Measurements from ENCODE around the gene ZFPM1.

The ZFPM1 gene

DNA sequence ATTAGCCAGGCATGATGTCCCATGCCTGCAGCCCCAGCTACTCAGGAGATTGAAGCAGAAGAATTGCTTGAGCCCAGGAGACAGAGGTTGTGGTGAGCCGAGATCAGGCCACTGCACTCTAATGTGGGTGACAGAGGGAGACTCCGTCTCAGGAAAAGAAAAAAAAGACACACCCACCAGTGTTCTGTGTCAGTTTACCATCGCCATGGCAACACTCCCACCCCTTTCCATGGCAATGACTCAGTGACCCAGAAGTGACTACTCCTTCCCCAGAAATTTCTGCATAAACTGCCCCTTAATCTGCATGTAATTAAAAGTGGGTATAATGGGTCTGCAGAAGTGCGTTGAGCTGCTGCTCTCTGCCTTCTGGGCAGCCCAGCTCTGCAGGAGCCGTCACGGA is 113.1 kb downstream of the ZFPM1 start:
- TF ChIP-seq ZFX (IDR thresholded peaks at IDR 0.05; ENCODE audit: borderline replicate concordance) = no peak
- TF ChIP-seq, protein P1, sequence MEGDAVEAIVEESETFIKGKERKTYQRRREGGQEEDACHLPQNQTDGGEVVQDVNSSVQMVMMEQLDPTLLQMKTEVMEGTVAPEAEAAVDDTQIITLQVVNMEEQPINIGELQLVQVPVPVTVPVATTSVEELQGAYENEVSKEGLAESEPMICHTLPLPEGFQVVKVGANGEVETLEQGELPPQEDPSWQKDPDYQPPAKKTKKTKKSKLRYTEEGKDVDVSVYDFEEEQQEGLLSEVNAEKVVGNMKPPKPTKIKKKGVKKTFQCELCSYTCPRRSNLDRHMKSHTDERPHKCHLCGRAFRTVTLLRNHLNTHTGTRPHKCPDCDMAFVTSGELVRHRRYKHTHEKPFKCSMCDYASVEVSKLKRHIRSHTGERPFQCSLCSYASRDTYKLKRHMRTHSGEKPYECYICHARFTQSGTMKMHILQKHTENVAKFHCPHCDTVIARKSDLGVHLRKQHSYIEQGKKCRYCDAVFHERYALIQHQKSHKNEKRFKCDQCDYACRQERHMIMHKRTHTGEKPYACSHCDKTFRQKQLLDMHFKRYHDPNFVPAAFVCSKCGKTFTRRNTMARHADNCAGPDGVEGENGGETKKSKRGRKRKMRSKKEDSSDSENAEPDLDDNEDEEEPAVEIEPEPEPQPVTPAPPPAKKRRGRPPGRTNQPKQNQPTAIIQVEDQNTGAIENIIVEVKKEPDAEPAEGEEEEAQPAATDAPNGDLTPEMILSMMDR (IDR thresholded peaks at IDR 0.05) = no peak
- no peak overlapping the region for H3K27ac ChIP-seq

DNA sequence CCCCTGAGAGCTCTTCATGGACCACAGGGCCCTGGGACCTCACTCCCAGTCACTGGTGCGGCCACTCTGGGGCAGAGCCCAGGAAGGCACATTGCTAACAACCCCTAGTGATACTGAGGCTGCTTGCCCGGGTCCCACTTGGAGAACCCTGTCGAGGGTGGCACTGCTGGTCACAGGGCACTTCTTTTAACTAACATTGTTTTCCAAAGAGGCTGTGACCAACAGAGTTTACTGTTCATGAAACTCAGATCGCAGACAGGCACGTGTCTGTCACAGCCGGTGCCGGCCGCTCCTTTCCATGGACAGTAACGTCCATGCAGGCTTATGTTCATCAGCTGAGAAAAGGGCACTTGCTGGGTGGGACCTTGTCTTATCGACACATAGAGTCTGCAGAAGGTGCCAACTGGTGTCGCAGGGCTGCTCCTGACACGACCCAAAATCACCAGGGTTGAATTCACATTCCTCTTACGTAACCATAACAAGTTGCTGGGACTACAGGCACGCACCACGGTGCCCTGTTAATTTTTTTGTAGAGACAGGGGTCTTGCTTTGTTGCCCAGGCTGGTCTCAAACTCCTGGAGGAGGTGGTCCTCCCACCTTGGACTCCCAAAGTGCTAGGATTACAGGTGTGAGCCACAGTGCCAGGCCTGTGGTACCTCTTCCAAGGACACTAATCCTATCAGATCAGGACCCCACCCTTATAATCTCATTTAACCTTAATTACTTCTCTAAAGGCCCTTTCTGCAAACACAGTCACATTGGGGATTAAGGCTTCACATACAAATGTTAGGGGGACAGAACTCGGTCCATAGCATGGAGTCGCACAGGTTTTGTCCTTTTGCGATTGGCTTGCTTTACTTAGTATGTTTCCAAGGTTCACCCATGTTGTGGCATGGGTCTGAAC is 115.9 kb downstream of the ZFPM1 start:
- H3K27ac ChIP-seq = peak overlapping the region; percentile 70
- no peak for TF ChIP-seq ZFX (IDR thresholded peaks at IDR 0.05; ENCODE audit: borderline replicate concordance)
- TF ChIP-seq, protein P1 (IDR thresholded peaks at IDR 0.05) = no peak

DNA sequence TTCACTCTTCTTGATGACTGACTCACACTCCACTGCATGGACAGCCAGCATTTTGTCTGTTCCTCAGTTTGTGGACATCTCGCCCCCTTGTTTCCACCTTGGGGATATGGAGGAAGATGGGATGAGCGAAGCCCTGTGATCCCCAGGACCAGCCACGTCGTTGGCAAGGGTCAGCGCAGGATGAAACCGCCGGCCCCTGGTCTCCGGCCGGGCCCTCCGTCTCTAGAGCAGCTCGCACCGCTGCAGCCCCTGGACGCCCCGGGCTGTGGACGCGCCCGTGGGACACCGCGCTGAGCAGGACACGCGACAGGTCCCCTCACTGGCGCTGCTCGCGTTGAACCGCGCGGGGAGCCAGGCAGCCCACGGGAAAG is 116.5 kb downstream of the ZFPM1 start:
- no peak for TF ChIP-seq ZFX (IDR thresholded peaks at IDR 0.05; ENCODE audit: borderline replicate concordance)
- TF ChIP-seq, protein P1 (IDR thresholded peaks at IDR 0.05) = no peak

DNA sequence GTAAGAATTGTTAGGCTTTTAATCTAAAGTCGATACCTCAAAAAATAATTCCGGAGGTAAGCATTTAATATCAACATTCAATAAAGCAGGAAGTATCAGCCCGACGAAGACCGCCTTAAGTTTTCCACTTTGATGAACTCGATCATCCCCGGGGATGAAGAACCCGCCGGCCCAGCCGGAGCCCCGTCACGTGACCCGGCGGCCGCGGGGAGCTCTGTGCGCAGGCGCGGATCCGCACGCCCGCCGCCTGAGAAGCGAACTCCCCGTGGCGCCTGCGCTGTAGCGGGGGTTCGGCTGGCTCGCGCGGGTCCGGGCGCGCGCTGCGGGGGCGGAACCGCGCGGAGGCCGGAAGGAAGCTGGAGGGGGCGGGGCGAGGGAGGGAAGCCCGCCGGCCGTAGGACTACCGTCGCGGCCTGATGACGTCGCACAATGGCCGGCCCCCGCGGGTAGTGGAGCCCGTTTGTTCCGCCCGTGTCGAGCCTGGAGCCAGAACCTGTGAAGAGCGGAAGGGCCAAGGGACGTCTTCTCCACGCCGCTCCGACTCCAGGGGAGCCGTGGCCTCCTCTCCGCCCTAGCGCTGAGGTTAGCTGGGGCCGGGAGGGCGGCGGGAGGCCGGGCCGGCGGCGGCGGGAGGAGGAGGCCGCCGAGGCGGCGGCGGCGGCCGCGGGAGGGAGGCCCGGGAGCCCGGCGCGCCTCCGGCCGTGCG is 117.1 kb downstream of the ZFPM1 start, which contains the start of gene ZC3H18:
TSS of gene ZC3H18 (plus strand) at position 419 of the 706 bp plus-strand sequence. CDS start 6,721 bp downstream, outside the sequence.
- TF ChIP-seq, protein P1 (IDR thresholded peaks at IDR 0.05) = no peak
- no peak for TF ChIP-seq ZFX (IDR thresholded peaks at IDR 0.05; ENCODE audit: borderline replicate concordance)
- H3K27ac ChIP-seq = peak within 1 kb of the TSS; percentile 70

More for the DNA sequence above, 116.5 kb downstream of the ZFPM1 start:
- H3K27ac ChIP-seq = peak overlapping the region; percentile 70

DNA sequence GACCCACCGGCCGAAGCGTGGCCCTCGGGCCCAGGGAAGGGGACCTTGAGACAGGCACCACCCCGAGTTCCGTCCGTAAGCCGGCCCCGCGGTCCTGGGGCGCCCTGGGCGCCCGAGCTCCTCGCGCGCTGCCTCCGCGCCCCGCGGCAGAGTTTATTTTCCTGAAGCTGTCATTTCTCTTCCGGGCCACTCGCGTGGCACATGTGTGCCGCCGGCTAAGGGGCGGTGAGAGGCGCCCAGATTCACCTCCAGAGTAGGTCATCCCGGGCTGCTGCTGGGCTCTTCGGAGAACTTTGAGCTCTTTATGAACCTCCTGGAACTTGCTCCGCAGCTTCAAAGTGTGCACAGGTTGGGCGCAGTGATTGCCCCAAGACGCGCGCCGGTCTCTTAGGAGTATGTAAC is 117.6 kb downstream of the ZFPM1 start:
- no peak for TF ChIP-seq ZFX (IDR thresholded peaks at IDR 0.05; ENCODE audit: borderline replicate concordance)
- TF ChIP-seq, protein P1 (IDR thresholded peaks at IDR 0.05) = no peak
- peak overlapping the region; percentile 70 for H3K27ac ChIP-seq

DNA sequence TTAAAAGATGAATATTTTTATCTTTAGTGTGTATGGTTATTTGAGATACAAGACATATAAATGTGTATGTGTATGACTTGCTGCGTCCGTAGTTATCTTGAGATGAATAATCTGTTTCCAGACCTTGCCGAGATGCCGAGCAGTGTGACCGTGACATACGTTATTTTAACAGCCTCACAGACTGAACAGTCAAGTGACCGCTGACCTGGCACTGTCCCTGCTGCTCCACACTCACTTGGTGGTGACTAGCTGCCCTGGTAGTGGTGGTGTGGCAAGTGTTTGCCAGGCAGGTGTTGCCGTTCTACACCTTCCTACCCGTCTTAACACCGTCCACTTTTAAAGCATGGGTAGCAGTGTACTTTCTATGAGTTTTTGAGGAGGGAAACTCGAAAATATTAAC is 122.2 kb downstream of the ZFPM1 start:
- H3K27ac ChIP-seq = no peak overlapping the region
- TF ChIP-seq, protein P1 (IDR thresholded peaks at IDR 0.05) = no peak
- TF ChIP-seq ZFX (IDR thresholded peaks at IDR 0.05; ENCODE audit: borderline replicate concordance) = no peak

Measured in 22Rv1 (cell line).